Gastroesophageal sphincter (tissue), 3 donors: ENCODE data around the gene DNAJC6.

Source experiments
- CTCF ChIP-seq, 4 experiments: fragments of 200-600 bp in 2 of 4; fragments of 450-650 bp in 2 of 4; sonication (generic) in 1 of 4; IDR thresholded peaks; one replicate each; pipeline ENCODE4 v1.5.1; 2017 to 2019; ENCODE audit warnings: antibody characterized with exemption in 4 of 4, mild to moderate bottlenecking in 2 of 4, moderate library complexity in 2 of 4
- EP300 ChIP-seq: sonication (generic); formaldehyde crosslinking; IDR thresholded peaks from one replicate; pipeline ENCODE4 v1.6.1; 2017; ENCODE audit warnings: antibody characterized with exemption, mild to moderate bottlenecking
- POLR2A ChIP-seq, 2 donors: fragments of 450-650 bp; IDR thresholded peaks; one replicate each; pipeline ENCODE4 v1.6.1; 2017; ENCODE audit warnings: antibody characterized with exemption in 2 of 2, mild to moderate bottlenecking in 2 of 2, moderate library complexity in 1 of 2
- POLR2AphosphoS5 ChIP-seq: sonication (generic); formaldehyde crosslinking; IDR thresholded peaks from one replicate; pipeline ENCODE4 v1.6.1; 2017; ENCODE audit warnings: antibody characterized with exemption

DNA sequence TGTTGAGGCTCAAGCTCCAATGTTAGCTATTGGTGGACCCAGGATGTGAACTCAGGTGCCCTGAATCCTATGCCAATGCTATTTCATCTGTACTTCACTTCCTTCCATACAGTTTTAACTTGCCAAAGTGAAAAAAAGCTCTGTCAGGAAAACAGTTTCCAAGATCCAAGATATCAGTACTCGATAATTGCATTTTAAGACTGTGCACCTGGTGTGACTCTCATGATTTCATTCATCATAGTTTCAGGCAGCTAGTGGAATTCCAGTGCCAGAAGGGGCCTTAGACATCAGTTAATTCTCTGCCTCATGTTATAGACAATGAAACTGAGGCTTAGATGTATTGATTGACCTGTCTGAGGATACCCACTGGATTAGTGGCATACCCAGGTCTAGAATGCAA, 84.6 kb downstream of the DNAJC6 start:
- TF ChIP-seq CTCF (IDR thresholded peaks at IDR 0.05): no peak
- no peak for TF ChIP-seq POLR2AphosphoS5
- TF ChIP-seq EP300: no peak
- TF ChIP-seq POLR2A (IDR thresholded peaks at IDR 0.05): no peak
